WI38 (cell line): ENCODE measurements around the gene C18orf32.

Experiments used
- H3K4me3 ChIP-seq: 2 replicates; pipeline ENCODE4 v1.5.1; 2011; ENCODE audit warnings: low read depth, mild to moderate bottlenecking, control low read depth, low read length
- TF ChIP-seq, protein P1 (sequence below): IDR thresholded peaks from 2 replicates; pipeline ENCODE4 v1.5.1; 2012; ENCODE audit warnings: low read depth, mild to moderate bottlenecking, control low read depth, low read length

The C18orf32 gene

GRCh38 chr18:49499046-49499637 is 12.1 kb upstream of the C18orf32 start:
- no peak overlapping the region for H3K4me3 ChIP-seq
- TF ChIP-seq, protein P1, sequence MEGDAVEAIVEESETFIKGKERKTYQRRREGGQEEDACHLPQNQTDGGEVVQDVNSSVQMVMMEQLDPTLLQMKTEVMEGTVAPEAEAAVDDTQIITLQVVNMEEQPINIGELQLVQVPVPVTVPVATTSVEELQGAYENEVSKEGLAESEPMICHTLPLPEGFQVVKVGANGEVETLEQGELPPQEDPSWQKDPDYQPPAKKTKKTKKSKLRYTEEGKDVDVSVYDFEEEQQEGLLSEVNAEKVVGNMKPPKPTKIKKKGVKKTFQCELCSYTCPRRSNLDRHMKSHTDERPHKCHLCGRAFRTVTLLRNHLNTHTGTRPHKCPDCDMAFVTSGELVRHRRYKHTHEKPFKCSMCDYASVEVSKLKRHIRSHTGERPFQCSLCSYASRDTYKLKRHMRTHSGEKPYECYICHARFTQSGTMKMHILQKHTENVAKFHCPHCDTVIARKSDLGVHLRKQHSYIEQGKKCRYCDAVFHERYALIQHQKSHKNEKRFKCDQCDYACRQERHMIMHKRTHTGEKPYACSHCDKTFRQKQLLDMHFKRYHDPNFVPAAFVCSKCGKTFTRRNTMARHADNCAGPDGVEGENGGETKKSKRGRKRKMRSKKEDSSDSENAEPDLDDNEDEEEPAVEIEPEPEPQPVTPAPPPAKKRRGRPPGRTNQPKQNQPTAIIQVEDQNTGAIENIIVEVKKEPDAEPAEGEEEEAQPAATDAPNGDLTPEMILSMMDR = no peak

- H3K4me3 ChIP-seq = no peak overlapping the region
- TF ChIP-seq, protein P1 = no peak
These were observed 8.4 kb upstream of the C18orf32 start for GRCh38 chr18:49495480-49495879.

- H3K4me3 ChIP-seq = no peak overlapping the region
These were observed 8.0 kb upstream of the C18orf32 start for GRCh38 chr18:49495076-49495475.

DNA sequence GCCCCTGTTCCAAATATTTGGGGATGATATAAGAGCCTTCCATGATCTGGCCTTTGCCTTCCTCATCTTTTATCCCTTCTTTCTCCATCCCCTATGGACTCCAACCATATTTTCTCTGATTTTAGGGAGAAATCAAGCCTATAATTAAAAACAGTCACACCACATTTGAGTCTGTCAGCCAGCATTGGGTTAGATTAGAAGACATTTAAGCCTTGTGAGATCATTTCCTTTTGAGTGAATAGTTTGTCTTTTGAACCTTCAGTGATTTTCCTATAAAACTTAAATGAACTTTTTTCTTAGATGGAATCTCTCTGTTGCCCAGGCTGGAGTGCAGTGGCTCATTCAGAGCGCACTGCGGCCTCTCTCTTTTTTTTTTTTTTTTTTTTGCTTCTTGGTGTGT is 7.6 kb upstream of the C18orf32 start:
- TF ChIP-seq, protein P1 = no peak
- no peak overlapping the region for H3K4me3 ChIP-seq

More at GRCh38 chr18:49495076-49495475, 8.0 kb upstream of the C18orf32 start:
- TF ChIP-seq, protein P1 = no peak

DNA sequence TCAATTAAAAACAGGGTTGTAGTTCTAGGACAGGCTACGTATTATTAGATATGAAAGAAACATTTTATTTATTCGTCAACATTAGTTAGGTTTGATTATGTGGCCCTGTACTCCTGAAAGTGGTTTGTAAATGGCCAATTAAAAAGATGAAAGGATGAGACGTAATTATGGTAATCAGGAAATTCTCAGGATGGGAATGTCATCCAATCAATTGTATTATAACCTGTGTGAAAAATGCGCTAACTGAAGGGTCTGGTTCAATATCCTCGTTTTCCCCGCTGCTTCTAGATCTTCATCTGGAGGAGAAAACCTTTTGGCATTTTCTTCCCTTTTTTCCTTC is 5.6 kb upstream of the C18orf32 start:
- TF ChIP-seq, protein P1 = no peak

DNA sequence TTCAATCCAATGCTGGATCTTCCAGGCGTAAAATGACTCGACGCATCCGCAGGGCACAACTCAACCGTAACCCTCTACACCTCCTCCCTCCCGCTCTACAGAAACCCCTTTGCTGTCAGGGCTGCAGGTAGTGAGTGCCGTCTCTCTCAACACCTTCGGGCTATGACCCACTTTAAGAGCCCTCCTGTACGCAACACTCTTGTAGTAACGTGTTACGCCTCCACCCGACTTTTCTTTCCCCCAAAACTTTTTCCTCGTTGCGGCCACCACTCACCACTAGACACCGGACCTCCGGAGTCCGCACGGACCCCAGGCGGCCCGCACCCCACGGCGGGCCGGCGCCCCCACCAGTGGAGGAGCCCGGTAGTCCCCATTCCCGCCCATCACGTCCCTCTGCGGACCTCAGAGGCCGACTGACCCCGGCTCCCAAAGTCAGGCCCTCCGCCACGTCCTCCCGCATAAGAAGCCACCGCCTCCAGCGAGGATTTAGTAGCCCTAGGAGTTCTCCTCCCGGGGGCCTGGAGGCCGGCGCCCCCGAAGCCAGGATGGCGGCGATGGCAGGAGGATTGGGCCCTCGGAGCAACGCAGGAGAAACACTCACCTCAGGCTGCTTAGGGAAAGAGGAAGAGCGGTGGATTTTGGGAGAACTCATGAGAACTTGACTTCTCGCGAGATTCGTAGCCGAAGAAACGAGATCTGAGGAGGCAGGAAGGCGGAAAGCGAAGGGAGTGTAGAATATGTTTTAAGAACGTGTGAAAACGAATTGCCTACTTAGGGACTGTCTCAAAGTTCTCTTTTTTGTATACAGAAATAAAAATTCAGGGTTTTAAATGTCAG is 5.0 kb upstream of the C18orf32 start, which contains the start of gene RPL17:
RPL17 (minus strand) TSS at position 609 of the 837 bp plus-strand sequence.
- TF ChIP-seq, protein P1 = no peak
- peak within 1 kb of the TSS; percentile 92 for H3K4me3 ChIP-seq

More for the DNA sequence above, 5.6 kb upstream of the C18orf32 start:
- H3K4me3 ChIP-seq = no peak overlapping the region

DNA sequence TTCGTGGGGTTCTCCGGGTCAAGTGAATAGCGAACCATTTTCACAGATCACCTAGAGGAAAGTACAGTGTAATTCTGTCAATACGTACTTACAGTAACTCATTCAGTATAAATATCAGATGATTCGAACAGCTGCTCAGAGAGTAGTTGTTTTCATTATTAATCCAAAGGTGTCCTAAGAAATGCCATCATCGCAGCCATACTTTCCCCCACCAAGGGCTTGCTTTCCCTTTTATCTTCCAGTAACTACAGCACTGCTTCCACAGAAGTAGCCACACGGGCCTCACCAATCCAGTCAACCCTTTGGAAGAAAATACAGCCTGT is 4.5 kb upstream of the C18orf32 start:
- TF ChIP-seq, protein P1 = no peak
- peak overlapping the region; percentile 92 for H3K4me3 ChIP-seq
